SK-N-SH (cell line): ENCODE results near the gene RECK.

Source experiments
- EZH2phosphoT487 ChIP-seq: fragments of 200-600 bp; sonication (generic); IDR thresholded peaks from 2 replicates; pipeline ENCODE4 v1.6.1; 2017; ENCODE audit warnings: low read depth, mixed run types, mild to moderate bottlenecking, antibody characterized with exemption, moderate library complexity, borderline replicate concordance
- GABPA ChIP-seq: IDR thresholded peaks from 2 replicates; pipeline ENCODE4 v1.4.0; 2012; ENCODE audit warnings: low read depth, mild to moderate bottlenecking
- NRF1 ChIP-seq: IDR thresholded peaks from 2 replicates; pipeline ENCODE4 v1.6.1; 2012; ENCODE audit warnings: low read depth, mild to moderate bottlenecking, low read length
- POLR2AphosphoS5 ChIP-seq: IDR thresholded peaks from 2 replicates; pipeline ENCODE4 v1.6.1; 2012; ENCODE audit warnings: low read depth, low read length
- RFX5 ChIP-seq: IDR thresholded peaks from 2 replicates; pipeline ENCODE4 v1.6.1; 2012; ENCODE audit warnings: mild to moderate bottlenecking, improper control_type of control experiment, low read length
- YY1 ChIP-seq: IDR thresholded peaks from 2 replicates; pipeline ENCODE4 v1.4.0; 2012; ENCODE audit warnings: low read depth, mild to moderate bottlenecking
- TF ChIP-seq, protein P1 (sequence below): fragments of 200-600 bp; sonication (generic); IDR thresholded peaks from 2 replicates; pipeline ENCODE4 v1.6.1; 2017; ENCODE audit warnings: antibody characterized with exemption, mild to moderate bottlenecking, moderate library complexity
- TF ChIP-seq, protein P2 (sequence below): IDR thresholded peaks from 2 replicates; pipeline ENCODE4 v1.4.0; 2012; ENCODE audit warnings: low read depth
- TF ChIP-seq, protein P3 (sequence below): fragments of 150-350 bp; IDR thresholded peaks from 2 replicates; pipeline ENCODE4 v1.6.1; 2016; ENCODE audit warnings: mild to moderate bottlenecking, low read depth, low read length
- TF ChIP-seq, protein P4 (sequence below): IDR thresholded peaks from 2 replicates; pipeline ENCODE4 v1.4.0; 2012; ENCODE audit warnings: low read depth, borderline replicate concordance

DNA sequence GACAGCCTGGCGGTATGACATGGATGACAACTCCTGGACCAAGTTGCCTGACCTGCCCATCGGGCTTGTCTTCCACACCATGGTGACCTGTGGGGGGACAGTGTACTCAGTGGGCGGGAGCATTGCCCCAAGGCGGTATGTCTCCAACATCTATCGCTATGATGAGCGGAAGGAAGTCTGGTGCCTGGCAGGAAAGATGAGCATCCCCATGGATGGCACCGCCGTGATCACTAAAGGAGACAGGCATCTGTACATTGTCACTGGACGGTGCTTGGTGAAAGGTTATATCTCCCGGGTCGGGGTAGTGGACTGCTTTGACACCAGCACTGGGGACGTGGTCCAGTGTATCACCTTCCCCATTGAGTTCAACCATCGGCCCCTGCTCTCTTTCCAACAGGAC is 133.8 kb downstream of the RECK start:
- TF ChIP-seq, protein P1, sequence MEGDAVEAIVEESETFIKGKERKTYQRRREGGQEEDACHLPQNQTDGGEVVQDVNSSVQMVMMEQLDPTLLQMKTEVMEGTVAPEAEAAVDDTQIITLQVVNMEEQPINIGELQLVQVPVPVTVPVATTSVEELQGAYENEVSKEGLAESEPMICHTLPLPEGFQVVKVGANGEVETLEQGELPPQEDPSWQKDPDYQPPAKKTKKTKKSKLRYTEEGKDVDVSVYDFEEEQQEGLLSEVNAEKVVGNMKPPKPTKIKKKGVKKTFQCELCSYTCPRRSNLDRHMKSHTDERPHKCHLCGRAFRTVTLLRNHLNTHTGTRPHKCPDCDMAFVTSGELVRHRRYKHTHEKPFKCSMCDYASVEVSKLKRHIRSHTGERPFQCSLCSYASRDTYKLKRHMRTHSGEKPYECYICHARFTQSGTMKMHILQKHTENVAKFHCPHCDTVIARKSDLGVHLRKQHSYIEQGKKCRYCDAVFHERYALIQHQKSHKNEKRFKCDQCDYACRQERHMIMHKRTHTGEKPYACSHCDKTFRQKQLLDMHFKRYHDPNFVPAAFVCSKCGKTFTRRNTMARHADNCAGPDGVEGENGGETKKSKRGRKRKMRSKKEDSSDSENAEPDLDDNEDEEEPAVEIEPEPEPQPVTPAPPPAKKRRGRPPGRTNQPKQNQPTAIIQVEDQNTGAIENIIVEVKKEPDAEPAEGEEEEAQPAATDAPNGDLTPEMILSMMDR: no peak
- no peak for TF ChIP-seq EZH2phosphoT487
- TF ChIP-seq, protein P2, sequence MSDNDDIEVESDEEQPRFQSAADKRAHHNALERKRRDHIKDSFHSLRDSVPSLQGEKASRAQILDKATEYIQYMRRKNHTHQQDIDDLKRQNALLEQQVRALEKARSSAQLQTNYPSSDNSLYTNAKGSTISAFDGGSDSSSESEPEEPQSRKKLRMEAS: no peak
- TF ChIP-seq POLR2AphosphoS5: no peak
- TF ChIP-seq YY1: no peak
- TF ChIP-seq NRF1: no peak
- TF ChIP-seq GABPA: no peak
- TF ChIP-seq, protein P3, sequence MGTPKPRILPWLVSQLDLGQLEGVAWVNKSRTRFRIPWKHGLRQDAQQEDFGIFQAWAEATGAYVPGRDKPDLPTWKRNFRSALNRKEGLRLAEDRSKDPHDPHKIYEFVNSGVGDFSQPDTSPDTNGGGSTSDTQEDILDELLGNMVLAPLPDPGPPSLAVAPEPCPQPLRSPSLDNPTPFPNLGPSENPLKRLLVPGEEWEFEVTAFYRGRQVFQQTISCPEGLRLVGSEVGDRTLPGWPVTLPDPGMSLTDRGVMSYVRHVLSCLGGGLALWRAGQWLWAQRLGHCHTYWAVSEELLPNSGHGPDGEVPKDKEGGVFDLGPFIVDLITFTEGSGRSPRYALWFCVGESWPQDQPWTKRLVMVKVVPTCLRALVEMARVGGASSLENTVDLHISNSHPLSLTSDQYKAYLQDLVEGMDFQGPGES: no peak
- TF ChIP-seq, protein P4, sequence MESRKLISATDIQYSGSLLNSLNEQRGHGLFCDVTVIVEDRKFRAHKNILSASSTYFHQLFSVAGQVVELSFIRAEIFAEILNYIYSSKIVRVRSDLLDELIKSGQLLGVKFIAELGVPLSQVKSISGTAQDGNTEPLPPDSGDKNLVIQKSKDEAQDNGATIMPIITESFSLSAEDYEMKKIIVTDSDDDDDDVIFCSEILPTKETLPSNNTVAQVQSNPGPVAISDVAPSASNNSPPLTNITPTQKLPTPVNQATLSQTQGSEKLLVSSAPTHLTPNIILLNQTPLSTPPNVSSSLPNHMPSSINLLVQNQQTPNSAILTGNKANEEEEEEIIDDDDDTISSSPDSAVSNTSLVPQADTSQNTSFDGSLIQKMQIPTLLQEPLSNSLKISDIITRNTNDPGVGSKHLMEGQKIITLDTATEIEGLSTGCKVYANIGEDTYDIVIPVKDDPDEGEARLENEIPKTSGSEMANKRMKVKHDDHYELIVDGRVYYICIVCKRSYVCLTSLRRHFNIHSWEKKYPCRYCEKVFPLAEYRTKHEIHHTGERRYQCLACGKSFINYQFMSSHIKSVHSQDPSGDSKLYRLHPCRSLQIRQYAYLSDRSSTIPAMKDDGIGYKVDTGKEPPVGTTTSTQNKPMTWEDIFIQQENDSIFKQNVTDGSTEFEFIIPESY: no peak
- no peak for TF ChIP-seq RFX5
